DND-41 (cell line): ENCODE measurements around the gene USF3.

Experiments
- ATAC-seq: fragments of 200-7000 bp; cut with Tn5 transposase; 3 replicates; pipeline ENCODE4 v1.9.1; 2021; ENCODE audit warnings: low read depth; ENCODE audit not compliant: insufficient read depth
- DNase-seq: peaks from one replicate; pipeline ENCODE4 v3.0.0-alpha.2; 2020
- H2AFZ ChIP-seq: 2 replicates; pipeline ENCODE4 v1.6.0; 2012; ENCODE audit warnings: low read depth, low read length
- H3K27ac ChIP-seq: 2 replicates; pipeline ENCODE4 v1.5.1; 2012; ENCODE audit warnings: low read length, inconsistent platforms
- H3K27me3 ChIP-seq: fragments of 200-600 bp; sonication (generic); 2 replicates; pipeline ENCODE4 v1.6.0; 2012; ENCODE audit warnings: low read length, mild to moderate bottlenecking, inconsistent platforms; ENCODE audit not compliant: insufficient read depth, poor library complexity
- H3K36me3 ChIP-seq: 2 replicates; pipeline ENCODE4 v1.5.1; 2012; ENCODE audit warnings: low read length, inconsistent platforms; ENCODE audit not compliant: insufficient read depth
- H3K4me1 ChIP-seq: 2 replicates; pipeline ENCODE4 v1.5.1; 2012; ENCODE audit warnings: mild to moderate bottlenecking, low read length; ENCODE audit not compliant: insufficient read depth
- H3K4me2 ChIP-seq: 2 replicates; pipeline ENCODE4 v1.6.0; 2012; ENCODE audit warnings: mild to moderate bottlenecking, moderate library complexity, low read length, inconsistent platforms; ENCODE audit not compliant: insufficient read depth
- H3K4me3 ChIP-seq, 2 experiments: fragments of 200-600 bp in 1 of 2; shearing (Covaris generic) in 1 of 2; 2 replicates each; pipeline ENCODE4 v1.5.1; 2012 to 2016; ENCODE audit warnings: inconsistent platforms in 2 of 2, low read length in 2 of 2, mild to moderate bottlenecking in 2 of 2, low read depth in 1 of 2, moderate library complexity in 1 of 2
- H3K79me2 ChIP-seq: 2 replicates; pipeline ENCODE4 v1.6.0; 2012; ENCODE audit warnings: low read length, inconsistent platforms; ENCODE audit not compliant: insufficient read depth
- H3K9ac ChIP-seq: 2 replicates; pipeline ENCODE4 v1.6.0; 2012; ENCODE audit warnings: low read depth, mild to moderate bottlenecking, inconsistent platforms, low read length, moderate library complexity
- H3K9me3 ChIP-seq: 2 replicates; pipeline ENCODE4 v1.5.1; 2012; ENCODE audit warnings: low read length, moderate library complexity, mild to moderate bottlenecking, inconsistent platforms; ENCODE audit not compliant: insufficient read depth, severe bottlenecking
- H4K20me1 ChIP-seq: 2 replicates; pipeline ENCODE4 v1.6.0; 2012; ENCODE audit warnings: low read length; ENCODE audit not compliant: insufficient read depth
- CTCF ChIP-seq: IDR thresholded peaks from 2 replicates; pipeline ENCODE4 v1.5.1; 2012; ENCODE audit warnings: borderline replicate concordance, low read length, moderate library complexity, mild to moderate bottlenecking; ENCODE audit not compliant: poor library complexity, severe bottlenecking; ENCODE audit errors: extremely low read depth
- EZH2 ChIP-seq: IDR thresholded peaks from 3 replicates; pipeline ENCODE4 v1.6.1; 2012; ENCODE audit warnings: borderline replicate concordance, low read depth, mild to moderate bottlenecking, moderate library complexity, low read length, inconsistent platforms; ENCODE audit not compliant: severe bottlenecking

The USF3 gene

GRCh38 chr3:113707835-113708234 is 11.4 kb upstream of the USF3 start:
- Histone ChIP-seq H3K4me2 (no peak overlapping the region), H3K4me3 (no peak overlapping the region), H3K36me3 (no peaks in the 10 kb centered on the region), H4K20me1 (no peaks in the 10 kb centered on the region), H3K79me2 (no peaks in the 10 kb centered on the region), H3K27ac (no peak overlapping the region), H3K9ac (no peak overlapping the region), H2AFZ (no peak overlapping the region), H3K4me1 (no peaks in the 10 kb centered on the region), H3K9me3 (no peaks in the 10 kb centered on the region), H3K27me3 (no peaks in the 10 kb centered on the region)
- no peak for DNase-seq
- TF ChIP-seq CTCF: no peak
- TF ChIP-seq EZH2: no peak
- no peak for ATAC-seq

DNA sequence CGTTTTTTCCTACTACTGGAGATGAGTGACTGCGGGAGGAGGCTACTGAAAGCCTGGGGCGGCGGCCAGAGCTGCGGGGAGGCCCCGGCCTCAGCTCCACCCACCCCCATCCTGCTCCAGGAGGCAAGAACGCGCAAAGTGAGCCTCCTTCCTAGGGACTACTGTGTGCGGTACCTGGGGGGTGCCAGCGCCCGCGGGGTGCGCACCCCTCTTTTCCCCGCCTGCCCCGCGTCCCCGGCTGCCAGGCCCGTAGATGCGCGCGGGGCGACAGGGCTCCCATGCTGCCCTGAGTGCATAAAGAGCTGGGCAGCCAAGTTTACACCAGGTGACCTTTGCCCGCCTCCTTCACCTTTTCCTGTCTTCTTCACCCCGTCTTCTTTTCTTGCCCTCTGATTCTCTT is 2.5 kb upstream of the USF3 start:
- H3K9ac ChIP-seq: no peak overlapping the region
- H3K27me3 ChIP-seq: no peaks in the 10 kb centered on the region
- H3K4me1 ChIP-seq: peaks cover 26% of the 10 kb centered on the region
- H2AFZ ChIP-seq: no peak overlapping the region
- no peaks in the 10 kb centered on the region for H3K36me3 ChIP-seq
- H3K4me3 ChIP-seq: no peak overlapping the region
- TF ChIP-seq EZH2: no peak
- no peak for TF ChIP-seq CTCF
- no peak overlapping the region for H3K27ac ChIP-seq
- H4K20me1 ChIP-seq: no peaks in the 10 kb centered on the region
- ATAC-seq (no peak), DNase-seq (no peak)
- no peak overlapping the region for H3K4me2 ChIP-seq
- H3K79me2 ChIP-seq: peaks cover 23% of the 10 kb centered on the region
- no peaks in the 10 kb centered on the region for H3K9me3 ChIP-seq

DNA sequence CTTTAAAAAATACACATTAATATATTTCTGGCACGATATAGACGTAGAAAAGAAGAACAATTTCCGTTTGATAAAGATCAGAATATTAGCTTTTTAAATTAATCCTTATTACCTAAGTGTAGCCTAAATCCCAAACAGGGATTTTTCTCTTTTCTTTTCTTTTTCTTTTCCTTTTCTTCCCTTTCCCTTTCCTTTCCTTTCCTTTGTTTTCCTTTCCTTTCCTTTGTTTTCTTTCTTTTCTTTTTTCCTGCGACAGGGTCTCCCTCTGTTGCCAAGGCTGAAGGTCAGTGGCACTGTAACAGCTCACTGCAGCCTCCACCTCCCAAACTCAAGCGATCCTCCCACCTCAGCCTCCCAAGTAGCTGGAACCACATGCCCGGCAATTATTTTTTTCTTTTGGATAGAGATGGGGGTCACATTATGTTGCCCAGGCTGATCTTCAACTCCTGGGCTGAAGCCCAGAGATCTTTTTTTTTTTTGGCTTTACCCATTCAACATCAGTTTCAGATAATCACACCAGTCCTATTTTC is 1.8 kb upstream of the USF3 start:
- H3K4me2 ChIP-seq: peak overlapping the region; percentile 66
- no peaks in the 10 kb centered on the region for H3K36me3 ChIP-seq
- TF ChIP-seq EZH2 (no peak), CTCF (no peak)
- H3K4me1 ChIP-seq: peaks cover 29% of the 10 kb centered on the region
- no peak overlapping the region for H2AFZ ChIP-seq
- no peak overlapping the region for H3K27ac ChIP-seq
- no peak for DNase-seq
- H3K79me2 ChIP-seq: peaks cover 29% of the 10 kb centered on the region
- H3K9me3 ChIP-seq: no peaks in the 10 kb centered on the region
- ATAC-seq: no peak
- H3K27me3 ChIP-seq: no peaks in the 10 kb centered on the region
- H4K20me1 ChIP-seq: no peaks in the 10 kb centered on the region
- H3K4me3 ChIP-seq: peak overlapping the region in 1 of 2 experiments; percentile 76; a peak in 1 of 4 replicates
- peak overlapping the region; percentile 65; the same call in 1 of the 2 replicates for H3K9ac ChIP-seq
